Sigmoid colon (tissue), 7 donors: ENCODE measurements around the gene FNTB. TPM values are rescaled to one million over a fixed set of nuclear protein-coding genes. Genes with fewer than 3 reads are reported as not detected.
A peak's percentile ranks its signal among the peaks of the same experiment; 100 is the strongest.

Experiments used
- DNase-seq: peaks from one replicate; pipeline ENCODE4 v3.0.0-alpha.2; 2019
- H3K27ac ChIP-seq, 4 donors: fragments of 200-600 bp; sonication (generic); one replicate each; pipeline ENCODE4 v1.5.1; 2016 to 2019; ENCODE audit warnings: mild to moderate bottlenecking in 1 of 4
- H3K27me3 ChIP-seq, 3 donors: fragments of 200-600 bp; sonication (generic); one replicate each; pipeline ENCODE4 v1.5.1; 2019; ENCODE audit warnings: mild to moderate bottlenecking in 1 of 3
- H3K36me3 ChIP-seq, 4 donors: fragments of 200-600 bp; sonication (generic); one replicate each; pipeline ENCODE4 v1.5.1; 2016 to 2019
- H3K4me1 ChIP-seq, 4 donors: fragments of 200-600 bp; sonication (generic); one replicate each; pipeline ENCODE4 v1.5.1; 2017 to 2019
- H3K4me3 ChIP-seq, 4 donors: fragments of 200-600 bp; sonication (generic); one replicate each; pipeline ENCODE4 v1.5.1; 2017 to 2019; ENCODE audit warnings: mild to moderate bottlenecking in 2 of 4, moderate library complexity in 1 of 4
- H3K9me3 ChIP-seq, 4 donors: fragments of 200-600 bp in 3 of 4; sonication (generic) in 3 of 4; one replicate each; pipeline versions ENCODE4 v1.5.1 to v1.6.1; 2013 to 2019
- CTCF ChIP-seq, 4 experiments: fragments of 450-650 bp in 3 of 4; fragments of 200-600 bp in 1 of 4; IDR thresholded peaks; one replicate each; pipeline ENCODE4 v1.5.1; 2016 to 2019; ENCODE audit warnings: antibody characterized with exemption in 4 of 4, mild to moderate bottlenecking in 3 of 4, moderate library complexity in 2 of 4
- EP300 ChIP-seq, 4 donors: sonication (generic); formaldehyde crosslinking; IDR thresholded peaks; one replicate each; pipeline ENCODE4 v1.6.1; 2017; ENCODE audit warnings: antibody characterized with exemption in 4 of 4
- POLR2A ChIP-seq, 2 donors: fragments of 450-650 bp; IDR thresholded peaks; one replicate each; pipeline ENCODE4 v1.6.1; 2016; ENCODE audit warnings: antibody characterized with exemption in 2 of 2, mild to moderate bottlenecking in 2 of 2, moderate library complexity in 2 of 2
- POLR2AphosphoS5 ChIP-seq, 4 donors: sonication (generic); formaldehyde crosslinking; IDR thresholded peaks; one replicate each; pipeline ENCODE4 v1.6.1; 2017; ENCODE audit warnings: antibody characterized with exemption in 4 of 4
- WGBS, 2 donors: extraction: QIAGEN DNeasy Blood & Tissue Kit; methylation state at CpG; one replicate each; pipeline ENCODE4 v1.1.7; 2013; 5-methylcytosine and 5-hydroxymethylcytosine counted together
- intact Hi-C: fragments of 100-400 bp; cut with DNase I; formaldehyde crosslinking; loops from one replicate; pipeline ENCODE4 v1.15.1; 2023
- polyA plus RNA-seq, 3 donors: library from polyadenylated mRNA; stranded (reverse); fragments of 200-250 nt; gene quantifications; one replicate each; pipeline ENCODE4 v1.2.3, GENCODE V29; 2013
- total RNA-seq, 4 donors: library from RNA; depleted of rRNA; stranded (reverse); fragments of >200 nt; gene quantifications; one replicate each; pipeline ENCODE4 v1.1.0, GENCODE V29; 2016
- donor health status: healthy with polysubstance abuse.
- donor health status: Bipolar disorder and iron deficiency.
- donor health status: healthy.

Gene FNTB
- total and polyA plus RNA-seq, 7 donors, result 6.9 to 13.0 (median 10.7) TPM

GRCh38 chr14:65100922-65101541, 114.3 kb downstream of the FNTB start:
- intact Hi-C loops, result loop anchor here (5.0 to 10.0 kb wide), 2 partner anchors 186 to 311 kb away; partner anchors contain the start of genes CHURC1 and FUT8

GRCh38 chr14:65101631-65102440, 115.1 kb downstream of the FNTB start:
- Histone ChIP-seq H3K27me3 (no peaks in the 10 kb centered on the region), H3K27ac (peak overlapping the region; percentile 86 to 96 (median 90)), H3K9me3 (no peaks in the 10 kb centered on the region), H3K4me1 (peaks cover 0 to 55% (median 46%) of the 10 kb centered on the region in 4 donors), H3K4me3 (peak overlapping the region; percentile 68 to 95 (median 94)), H3K36me3 (no peaks in the 10 kb centered on the region)
- TF ChIP-seq EP300 (IDR thresholded peaks at IDR 0.05), result no peak
- no peak for TF ChIP-seq CTCF (IDR thresholded peaks at IDR 0.05)
- TF ChIP-seq POLR2A (IDR thresholded peaks at IDR 0.05), result no peak
- no peak for TF ChIP-seq POLR2AphosphoS5 (IDR thresholded peaks at IDR 0.05)
- intact Hi-C loops, result loop anchor here (1.0 to 10.0 kb wide), 3 partner anchors 115 to 310 kb away; partner anchors contain the start of genes CHURC1 and FUT8
- no peak for DNase-seq
- WGBS, 2 donors, result 1% methylated on average over 66 of the region's 66 CpGs

More at GRCh38 chr14:65100922-65101541, 114.3 kb downstream of the FNTB start:
- Histone ChIP-seq H3K36me3 (no peaks in the 10 kb centered on the region), H3K27me3 (no peaks in the 10 kb centered on the region), H3K9me3 (no peaks in the 10 kb centered on the region), H3K4me1 (peaks cover 0 to 63% (median 54%) of the 10 kb centered on the region in 4 donors), H3K4me3 (peak overlapping the region; percentile 68 to 95 (median 94)), H3K27ac (peak overlapping the region; percentile 86 to 96 (median 90))
- no peak for TF ChIP-seq POLR2AphosphoS5 (IDR thresholded peaks at IDR 0.05)
- no peak for TF ChIP-seq POLR2A (IDR thresholded peaks at IDR 0.05)
- no peak for DNase-seq
- WGBS, 2 donors, result 21 to 41% methylated on average over 6 of the region's 6 CpGs

GRCh38 chr14:65102441-65103149, 115.9 kb downstream of the FNTB start, which contains the start of gene MAX:
MAX (minus strand) TSS chr14:65102517; CDS start chr14:65102339, 178 bp downstream.
- intact Hi-C loops, result loop anchor here (1.0 to 10.0 kb wide), 3 partner anchors 115 to 310 kb away; partner anchors contain the start of genes CHURC1 and FUT8
- peaks cover 0 to 48% (median 39%) of the 10 kb centered on the region in 4 donors for H3K4me1 ChIP-seq
- TF ChIP-seq EP300 (IDR thresholded peaks at IDR 0.05) (no peak), CTCF (IDR thresholded peaks at IDR 0.05) (no peak), POLR2A (IDR thresholded peaks at IDR 0.05) (peak; percentile 82 to 87), POLR2AphosphoS5 (IDR thresholded peaks at IDR 0.05) (peak; percentile 91 to 98 (median 95))

GRCh38 chr14:65103150-65103760, 116.6 kb downstream of the FNTB start:
- Histone ChIP-seq H3K9me3 (no peaks in the 10 kb centered on the region), H3K4me3 (peak overlapping the region; percentile 57 to 95 (median 85)), H3K27ac (peak overlapping the region; percentile 67 to 77 (median 69)), H3K4me1 (peaks cover 0 to 41% (median 32%) of the 10 kb centered on the region in 4 donors), H3K36me3 (no peaks in the 10 kb centered on the region), H3K27me3 (no peaks in the 10 kb centered on the region)
- no peak for DNase-seq
- intact Hi-C loops, result loop anchor here (5.0 to 10.0 kb wide), 2 partner anchors 188 to 309 kb away; partner anchors contain the start of genes CHURC1 and FUT8
- TF ChIP-seq EP300 (IDR thresholded peaks at IDR 0.05), result no peak
- no peak for TF ChIP-seq CTCF (IDR thresholded peaks at IDR 0.05)
- no peak for TF ChIP-seq POLR2A (IDR thresholded peaks at IDR 0.05)
- TF ChIP-seq POLR2AphosphoS5 (IDR thresholded peaks at IDR 0.05), result no peak
- WGBS, 2 donors, result 6 to 7% methylated on average over 22 of the region's 22 CpGs

More at GRCh38 chr14:65102441-65103149, 115.9 kb downstream of the FNTB start, which contains the start of gene MAX:
- WGBS, 2 donors, result 1% methylated on average over 60 to 61 of the region's 61 CpGs
- Histone ChIP-seq H3K4me3 (peak within 1 kb of the TSS; percentile 68 to 95 (median 94)), H3K9me3 (no peaks in the 10 kb centered on the region), H3K36me3 (no peaks in the 10 kb centered on the region), H3K27me3 (no peaks in the 10 kb centered on the region), H3K27ac (peak within 1 kb of the TSS; percentile 86 to 96 (median 90))
- DNase-seq, result peak; percentile 99
